ENCODE data around the gene WDFY2.

Gene WDFY2

GRCh38 chr13:51778392-51778791 lies 194.1 kb downstream of the WDFY2 start:
- no peak for DNase-seq

- no peak for DNase-seq
Measured at GRCh38 chr13:51780099-51780498, 195.8 kb downstream of the WDFY2 start.

DNA sequence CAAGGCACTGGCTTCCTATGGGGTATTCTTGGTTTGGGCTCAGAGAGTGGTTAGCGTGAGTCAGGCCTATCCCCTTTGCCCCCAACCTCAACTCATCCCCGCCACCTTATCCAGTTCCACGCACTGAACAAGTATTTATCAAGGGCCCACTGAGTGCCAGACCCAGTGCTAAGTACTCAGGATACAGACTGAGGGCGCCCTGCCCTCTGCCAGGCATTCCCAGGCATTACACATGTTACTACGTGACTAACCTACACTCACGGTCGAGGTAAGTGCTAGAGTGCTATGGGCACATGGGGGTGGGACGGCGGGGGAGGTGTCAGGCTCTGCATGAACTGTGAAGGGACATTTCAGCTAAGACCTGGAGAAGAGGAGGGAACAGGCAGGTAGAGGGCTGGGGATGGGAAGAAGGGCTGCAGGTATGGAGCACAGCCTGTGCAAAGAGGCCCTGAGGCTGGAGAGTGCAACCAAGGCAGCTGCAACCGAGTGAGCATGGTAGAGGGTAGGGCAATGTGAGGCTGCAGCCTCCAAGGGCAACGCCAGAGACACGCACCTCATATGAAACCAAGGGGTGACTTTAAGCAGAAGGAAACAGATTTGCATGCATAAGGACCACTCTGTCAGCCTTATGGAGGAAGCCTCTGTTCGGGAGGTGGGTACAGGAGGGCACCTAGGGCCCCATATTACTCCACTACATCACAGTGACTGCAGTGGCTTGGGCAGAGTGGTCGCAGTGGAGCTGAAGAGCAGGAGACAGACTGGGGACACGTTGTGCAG lies 197.2 kb downstream of the WDFY2 start:
- DNase-seq = no peak

DNA sequence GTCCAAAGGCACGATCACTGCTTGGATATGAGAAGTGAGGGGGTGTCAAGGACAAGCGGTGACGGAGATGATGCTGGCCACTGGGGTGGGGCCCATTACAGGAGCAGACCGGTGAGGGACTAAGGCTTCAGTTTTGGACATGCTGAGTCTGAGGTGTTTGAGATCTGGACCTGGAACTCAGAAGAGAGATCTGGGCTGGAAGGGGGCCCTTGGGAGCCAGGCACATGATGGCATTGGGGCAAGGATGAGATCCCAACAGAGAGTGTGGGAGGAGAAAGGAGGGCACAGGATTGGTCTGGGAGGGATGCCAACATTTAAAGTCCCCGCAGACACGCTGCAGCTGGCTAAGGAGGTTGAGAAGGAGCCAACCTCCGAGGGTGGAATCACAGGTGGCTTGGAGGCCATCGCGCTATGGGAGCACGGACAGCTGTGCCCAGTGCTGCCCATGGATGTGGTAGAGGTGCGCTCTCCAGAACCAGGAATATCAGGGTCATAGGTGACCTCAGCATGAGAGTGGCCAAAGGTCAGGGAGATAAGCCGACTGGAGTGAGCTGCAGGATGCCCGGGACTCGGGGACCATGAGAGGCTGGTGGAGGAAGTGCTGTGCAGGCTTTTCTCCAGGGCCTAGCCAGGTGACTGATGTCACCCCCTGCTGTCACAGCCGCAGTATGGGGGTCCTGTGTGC lies 197.9 kb downstream of the WDFY2 start:
- DNase-seq = no peak

DNA sequence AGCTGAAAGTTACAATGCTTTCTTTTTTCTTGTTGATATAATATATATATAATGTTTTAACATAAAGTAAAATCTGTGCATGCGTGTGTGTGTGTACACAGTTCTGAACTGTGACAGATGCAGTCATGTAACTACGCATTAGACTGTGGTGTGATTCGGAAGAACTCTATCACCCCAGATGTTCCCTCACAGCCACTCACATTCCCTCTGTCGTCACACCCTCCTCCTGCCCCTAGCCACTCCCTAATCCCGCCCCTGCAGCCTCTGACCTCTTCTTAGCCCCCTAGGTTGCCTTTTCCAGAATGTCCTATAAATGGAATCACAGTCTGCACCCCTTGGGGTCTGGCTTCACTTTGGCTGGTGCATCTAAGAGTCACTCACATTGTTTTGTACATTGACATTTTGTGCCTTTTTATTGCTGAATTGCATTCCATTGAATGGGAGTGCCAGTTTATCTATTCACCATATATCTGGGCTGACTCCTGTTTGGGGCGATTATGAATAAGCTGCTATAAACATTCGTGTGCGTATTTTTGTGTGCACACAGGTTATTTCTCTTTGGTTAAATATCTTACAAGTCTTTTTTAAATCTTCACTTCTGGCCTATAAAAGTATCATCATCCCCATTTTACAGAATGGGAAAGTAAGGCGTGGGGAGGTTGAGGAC lies 199.3 kb downstream of the WDFY2 start:
- no peak for DNase-seq

DNA sequence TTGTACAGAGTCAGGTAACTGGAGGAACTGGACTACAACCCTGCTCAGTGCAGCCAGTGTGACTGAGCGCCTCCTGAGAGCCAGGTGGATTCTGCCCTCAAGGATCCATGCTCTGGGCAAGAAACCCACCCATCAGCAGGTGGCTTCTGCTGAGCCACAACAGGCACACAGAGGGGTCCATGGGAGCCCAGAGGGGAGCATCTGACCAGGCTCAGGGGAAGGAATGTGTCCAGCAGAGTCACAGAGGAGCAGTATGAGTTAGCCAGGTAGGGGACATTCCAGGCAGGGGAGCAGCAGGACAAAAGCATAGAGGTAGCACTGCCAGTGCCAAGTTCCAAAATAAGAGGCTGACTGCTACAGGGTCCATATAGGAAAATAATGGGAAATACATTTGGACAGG lies 199.8 kb downstream of the WDFY2 start:
- DNase-seq = no peak

- DNase-seq = peak; percentile 83
Measured at GRCh38 chr13:51785712-51786424, 201.6 kb downstream of the WDFY2 start.

GRCh38 chr13:51786425-51787265 lies 202.4 kb downstream of the WDFY2 start:
- DNase-seq = no peak

DNA sequence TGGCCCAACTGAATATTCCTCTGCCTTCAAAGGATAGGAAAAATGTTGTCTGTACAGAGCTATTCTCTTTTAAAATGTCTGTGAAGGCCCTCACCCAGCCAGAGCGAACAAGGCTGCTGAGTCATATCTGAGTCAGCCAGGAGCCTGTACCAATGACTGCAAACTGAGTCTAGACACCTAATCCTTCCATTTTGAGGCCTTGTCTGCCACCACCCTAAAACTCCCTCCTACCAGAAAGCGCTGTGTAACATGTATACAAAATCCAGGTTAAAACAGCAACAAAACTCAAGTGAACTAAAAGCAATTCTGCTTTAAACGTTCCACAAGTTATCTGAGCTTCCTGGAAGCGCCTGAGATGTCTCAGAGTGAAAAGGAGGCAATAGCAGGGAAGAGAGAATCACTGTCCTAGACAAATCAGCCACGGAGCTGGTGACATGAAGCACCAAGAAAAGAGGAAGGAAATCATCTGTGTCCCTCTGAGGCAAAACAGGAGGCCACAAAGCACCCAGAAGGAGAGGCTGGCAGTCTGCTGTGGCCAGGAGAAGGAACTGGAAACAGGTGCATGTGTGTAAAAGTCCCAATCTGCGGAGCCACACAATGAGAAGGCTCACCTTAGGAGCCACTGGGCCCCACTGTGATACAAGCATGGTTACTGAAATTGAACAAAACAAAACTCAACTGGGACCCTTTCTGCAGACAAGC lies 209.5 kb downstream of the WDFY2 start:
- no peak for DNase-seq

- DNase-seq = no peak
Measured at GRCh38 chr13:51794964-51795363, 210.7 kb downstream of the WDFY2 start.

- no peak for DNase-seq
Measured at GRCh38 chr13:51795419-51795818, 211.2 kb downstream of the WDFY2 start.

- DNase-seq = no peak
Measured at GRCh38 chr13:51796546-51796945, 212.3 kb downstream of the WDFY2 start.

GRCh38 chr13:51797664-51798488 lies 213.6 kb downstream of the WDFY2 start:
- DNase-seq = peak; percentile 65

GRCh38 chr13:51799261-51799660 lies 215.0 kb downstream of the WDFY2 start:
- DNase-seq = no peak

DNA sequence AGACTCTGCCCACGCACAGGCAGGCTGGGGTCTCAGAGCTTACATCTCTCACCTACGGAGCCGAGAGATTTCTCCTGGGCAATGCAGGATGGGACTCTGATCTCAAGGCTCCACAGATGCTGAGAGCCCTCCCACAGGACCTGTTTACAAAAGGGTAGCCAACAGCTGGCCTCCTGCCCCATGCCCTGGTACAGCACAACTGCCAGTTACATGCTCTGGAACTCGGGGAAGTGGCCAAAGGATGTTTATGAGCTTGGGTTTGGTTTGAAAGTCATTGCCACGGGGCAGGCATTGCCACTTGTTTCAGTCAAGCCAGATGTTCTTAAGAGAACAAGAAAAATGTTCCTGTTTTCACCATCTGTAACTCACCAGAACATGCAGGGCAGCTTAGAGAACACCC lies 216.2 kb downstream of the WDFY2 start:
- no peak for DNase-seq

DNA sequence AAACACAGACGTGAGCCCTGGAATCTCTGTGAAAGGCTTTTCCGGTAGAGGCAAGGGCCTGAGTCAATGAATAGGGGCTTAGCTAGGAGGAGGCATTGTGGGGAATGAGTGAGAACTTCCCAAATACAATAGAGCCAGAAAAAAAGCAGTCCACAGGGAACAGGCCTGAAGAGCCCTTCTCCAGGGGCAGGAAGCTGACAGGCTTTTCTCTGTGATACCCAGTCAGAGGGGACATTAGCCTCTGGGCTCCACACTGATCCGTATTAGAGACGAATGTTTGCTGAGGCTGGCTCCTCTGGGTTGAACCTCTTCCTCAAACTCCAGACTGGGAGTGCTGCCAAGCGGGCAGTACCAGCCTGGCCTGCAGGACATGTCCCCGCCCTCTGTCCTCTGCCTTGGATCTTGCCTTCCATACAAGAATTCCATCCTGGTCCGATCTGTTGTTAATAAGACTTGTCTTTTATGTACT lies 217.4 kb downstream of the WDFY2 start:
- peak; percentile 87 for DNase-seq

DNA sequence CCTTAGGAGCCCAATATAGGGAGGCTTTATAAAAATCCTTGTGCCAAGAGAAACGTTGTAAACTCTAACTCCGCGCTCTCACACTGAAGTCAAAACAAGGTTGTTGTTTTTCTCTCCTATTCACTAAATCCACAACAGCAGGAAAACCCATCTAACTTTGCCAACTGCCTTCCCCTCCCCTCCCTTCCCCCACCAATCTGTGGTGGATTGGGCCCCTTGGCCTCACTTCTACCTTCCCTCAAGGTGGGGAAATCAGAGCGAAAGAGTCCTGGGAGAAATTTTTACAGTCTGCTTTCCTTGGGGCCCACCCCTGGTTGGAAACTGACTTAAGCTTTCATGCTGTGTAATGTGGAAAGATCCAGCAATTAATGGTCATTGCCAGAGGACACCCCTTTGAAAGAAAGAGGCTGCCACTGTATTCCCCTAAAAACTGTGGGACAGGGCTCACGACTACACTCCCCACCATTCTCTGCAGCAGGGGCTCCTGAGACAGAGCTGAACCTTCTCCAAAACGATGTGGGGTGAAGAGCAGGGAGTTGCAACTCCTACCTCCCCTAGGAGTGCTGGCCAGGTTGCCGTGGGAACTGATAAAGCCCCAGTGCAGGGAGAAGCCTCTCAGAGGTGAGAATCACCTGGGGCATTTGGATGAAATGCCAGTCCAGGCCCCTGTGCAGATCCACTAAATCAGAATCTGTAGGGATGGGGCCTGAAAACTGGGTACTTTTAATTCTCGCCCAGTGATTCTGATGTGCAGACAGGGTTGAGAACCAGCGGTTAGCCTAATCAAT lies 218.6 kb downstream of the WDFY2 start:
- peak; percentile 25 for DNase-seq

- DNase-seq = peak; percentile 77
Measured at GRCh38 chr13:51803422-51804294, 219.4 kb downstream of the WDFY2 start, which contains the start of gene DHRS12. DHRS12 (minus strand) TSS chr13:51804163; CDS start chr13:51799659, 4,504 bp downstream.

Measured in NCI-H345 (cell line).